ENCODE measurements around the gene MLIP.
"Not testable (repeated sequence)": the region's sequence is repeated elsewhere in the genome, so short reads cannot be mapped to it uniquely, and the experiment has no call there.

MLIP gene

DNA sequence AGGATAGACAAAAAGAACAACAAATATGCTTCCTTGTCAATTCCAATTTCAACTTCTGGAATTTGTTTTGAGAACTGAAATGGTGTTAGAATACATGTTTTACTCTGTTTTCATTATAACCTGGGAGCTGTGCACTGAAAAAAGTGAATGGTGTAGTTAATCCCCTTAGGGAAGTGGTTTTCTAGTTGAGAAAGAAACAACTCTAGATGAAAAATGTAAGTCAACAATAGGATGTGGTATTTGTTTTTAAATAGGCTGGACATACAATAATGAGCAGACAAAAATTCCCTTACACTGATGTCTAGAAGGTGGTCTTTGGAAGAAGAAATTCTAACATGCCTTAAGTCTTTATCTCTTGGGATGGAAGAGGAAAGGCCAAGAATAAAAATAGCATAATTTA lies 137.1 kb downstream of the MLIP start:
- Histone ChIP-seq H3K9ac (ENCODE audit: insufficient read length, low read depth) (no peak overlapping the region), H3K27me3 (ENCODE audit: insufficient read depth, insufficient read length) (no peaks in the 10 kb centered on the region), H3K4me1 (ENCODE audit: insufficient read depth, insufficient read length) (no peaks in the 10 kb centered on the region), H3K9me3 (ENCODE audit: insufficient read depth, low read length) (no peaks in the 10 kb centered on the region), H3K4me3 (ENCODE audit: insufficient read length, low read depth) (no peak overlapping the region), H3K36me3 (ENCODE audit: insufficient read depth, insufficient read length, low read length) (no peaks in the 10 kb centered on the region)
- no peak for TF ChIP-seq SUZ12 (IDR thresholded peaks at IDR 0.05; ENCODE audit: extremely low read depth, insufficient read depth, insufficient read length)
- TF ChIP-seq YY1 (IDR thresholded peaks at IDR 0.05; ENCODE audit: insufficient read depth, insufficient read length) = no peak
- TF ChIP-seq ZNF274 (IDR thresholded peaks at IDR 0.05; ENCODE audit: low read depth, low read length) = no peak
- no peak for DNase-seq (ENCODE audit: low read depth, low spot score)

DNA sequence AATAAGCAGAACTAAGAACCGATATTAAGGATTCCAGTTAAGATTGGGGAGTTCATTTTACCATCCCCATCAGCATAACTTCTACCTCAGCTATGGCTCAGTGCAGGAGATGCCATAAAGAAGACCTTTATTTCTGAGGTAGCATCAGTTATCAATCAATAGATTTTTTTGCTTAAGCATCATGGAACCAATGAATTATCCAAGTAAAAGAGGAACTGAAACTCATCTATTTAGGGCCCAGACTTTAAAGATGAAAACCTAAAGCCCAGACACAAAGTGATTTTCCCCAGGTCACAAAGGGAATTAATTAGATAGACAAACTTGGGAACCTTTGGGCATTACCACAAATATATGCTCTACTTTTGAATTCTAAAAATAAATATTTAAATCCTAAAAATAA lies 137.8 kb downstream of the MLIP start:
- Histone ChIP-seq H3K9me3 (ENCODE audit: insufficient read depth, low read length) (no peaks in the 10 kb centered on the region), H3K36me3 (ENCODE audit: insufficient read depth, insufficient read length, low read length) (no peaks in the 10 kb centered on the region), H3K9ac (ENCODE audit: insufficient read length, low read depth) (no peak overlapping the region), H3K4me3 (ENCODE audit: insufficient read length, low read depth) (no peak overlapping the region), H3K4me1 (ENCODE audit: insufficient read depth, insufficient read length) (no peaks in the 10 kb centered on the region), H3K27me3 (ENCODE audit: insufficient read depth, insufficient read length) (no peaks in the 10 kb centered on the region)
- TF ChIP-seq YY1 (IDR thresholded peaks at IDR 0.05; ENCODE audit: insufficient read depth, insufficient read length) (no peak), SUZ12 (IDR thresholded peaks at IDR 0.05; ENCODE audit: extremely low read depth, insufficient read depth, insufficient read length) (no peak), ZNF274 (IDR thresholded peaks at IDR 0.05; ENCODE audit: low read depth, low read length) (no peak)
- no peak for DNase-seq (ENCODE audit: low read depth, low spot score)

DNA sequence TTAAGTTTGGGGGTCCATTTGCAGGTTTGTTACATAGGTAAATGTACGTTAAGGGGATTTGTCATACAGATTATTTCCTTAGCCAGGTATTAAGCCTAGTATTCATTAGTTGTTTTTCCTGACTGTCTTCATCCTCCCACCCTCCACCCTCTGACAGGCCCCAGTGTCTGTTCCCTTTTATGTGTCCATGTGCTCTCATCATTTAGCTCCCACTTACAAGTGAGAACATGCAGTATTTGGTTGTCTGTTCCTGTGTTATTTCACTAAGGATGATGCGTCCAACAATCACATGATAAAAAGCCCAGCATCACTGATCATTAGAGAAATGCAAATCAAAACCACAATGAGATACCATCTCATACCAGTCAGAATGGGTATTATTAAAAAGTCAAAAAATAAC lies 138.6 kb downstream of the MLIP start:
- H3K4me1 ChIP-seq (ENCODE audit: insufficient read depth, insufficient read length); H3K27me3 ChIP-seq (ENCODE audit: insufficient read depth, insufficient read length); DNase-seq (ENCODE audit: low read depth, low spot score): not testable (repeated sequence)

DNA sequence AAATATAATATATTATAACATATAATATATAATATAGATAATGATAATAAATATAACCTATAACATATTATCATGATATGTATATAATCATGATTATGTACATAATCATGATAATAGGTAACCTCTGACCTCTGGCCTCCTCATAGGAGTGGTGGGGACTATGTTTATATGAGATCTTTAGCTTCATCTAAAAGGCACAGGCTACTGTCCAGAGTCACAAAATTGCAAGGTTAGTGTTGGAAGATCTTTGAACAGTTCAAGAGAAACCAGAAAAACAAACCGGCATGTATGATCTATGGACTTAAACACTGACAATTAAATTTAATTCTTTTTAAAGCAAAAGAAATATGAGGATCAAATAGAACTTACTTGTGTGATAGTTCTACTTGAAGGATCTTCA lies 141.3 kb downstream of the MLIP start:
- Histone ChIP-seq H3K4me3 (ENCODE audit: insufficient read length, low read depth) (no peak overlapping the region), H3K9ac (ENCODE audit: insufficient read length, low read depth) (no peak overlapping the region), H3K4me1 (ENCODE audit: insufficient read depth, insufficient read length) (no peaks in the 10 kb centered on the region), H3K9me3 (ENCODE audit: insufficient read depth, low read length) (no peaks in the 10 kb centered on the region), H3K36me3 (ENCODE audit: insufficient read depth, insufficient read length, low read length) (no peaks in the 10 kb centered on the region), H3K27me3 (ENCODE audit: insufficient read depth, insufficient read length) (no peaks in the 10 kb centered on the region)
- no peak for DNase-seq (ENCODE audit: low read depth, low spot score)
- TF ChIP-seq ZNF274 (IDR thresholded peaks at IDR 0.05; ENCODE audit: low read depth, low read length) (no peak), YY1 (IDR thresholded peaks at IDR 0.05; ENCODE audit: insufficient read depth, insufficient read length) (no peak), SUZ12 (IDR thresholded peaks at IDR 0.05; ENCODE audit: extremely low read depth, insufficient read depth, insufficient read length) (no peak)

More for the DNA sequence above, 138.6 kb downstream of the MLIP start:
- not testable (repeated sequence) for H3K9ac ChIP-seq (ENCODE audit: insufficient read length, low read depth); H3K36me3 ChIP-seq (ENCODE audit: insufficient read depth, insufficient read length, low read length); H3K9me3 ChIP-seq (ENCODE audit: insufficient read depth, low read length); H3K4me3 ChIP-seq (ENCODE audit: insufficient read length, low read depth)

DNA sequence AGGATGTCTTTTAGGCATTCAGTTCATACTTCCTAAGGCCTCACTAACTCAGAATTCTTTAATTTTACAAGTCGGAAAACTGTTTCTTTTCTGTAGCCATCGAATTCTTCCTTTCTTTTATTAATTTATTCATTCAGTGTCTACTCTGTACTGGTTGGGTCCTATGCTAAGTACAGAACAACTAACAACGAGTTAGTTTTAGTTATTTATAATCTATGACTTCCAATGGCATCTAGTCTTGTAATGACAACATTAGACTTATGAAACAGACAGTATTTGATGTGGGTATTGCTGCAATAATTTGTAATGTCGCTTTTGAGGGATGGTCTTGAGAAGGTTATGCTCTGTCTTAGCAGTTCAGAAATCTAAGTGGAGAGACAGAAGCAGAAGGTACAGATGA lies 141.7 kb downstream of the MLIP start:
- Histone ChIP-seq H3K9me3 (ENCODE audit: insufficient read depth, low read length) (no peaks in the 10 kb centered on the region), H3K4me3 (ENCODE audit: insufficient read length, low read depth) (no peak overlapping the region), H3K9ac (ENCODE audit: insufficient read length, low read depth) (no peak overlapping the region), H3K4me1 (ENCODE audit: insufficient read depth, insufficient read length) (no peaks in the 10 kb centered on the region), H3K27me3 (ENCODE audit: insufficient read depth, insufficient read length) (no peaks in the 10 kb centered on the region), H3K36me3 (ENCODE audit: insufficient read depth, insufficient read length, low read length) (no peaks in the 10 kb centered on the region)
- TF ChIP-seq ZNF274 (IDR thresholded peaks at IDR 0.05; ENCODE audit: low read depth, low read length) (no peak), SUZ12 (IDR thresholded peaks at IDR 0.05; ENCODE audit: extremely low read depth, insufficient read depth, insufficient read length) (no peak), YY1 (IDR thresholded peaks at IDR 0.05; ENCODE audit: insufficient read depth, insufficient read length) (no peak)
- no peak for DNase-seq (ENCODE audit: low read depth, low spot score)

DNA sequence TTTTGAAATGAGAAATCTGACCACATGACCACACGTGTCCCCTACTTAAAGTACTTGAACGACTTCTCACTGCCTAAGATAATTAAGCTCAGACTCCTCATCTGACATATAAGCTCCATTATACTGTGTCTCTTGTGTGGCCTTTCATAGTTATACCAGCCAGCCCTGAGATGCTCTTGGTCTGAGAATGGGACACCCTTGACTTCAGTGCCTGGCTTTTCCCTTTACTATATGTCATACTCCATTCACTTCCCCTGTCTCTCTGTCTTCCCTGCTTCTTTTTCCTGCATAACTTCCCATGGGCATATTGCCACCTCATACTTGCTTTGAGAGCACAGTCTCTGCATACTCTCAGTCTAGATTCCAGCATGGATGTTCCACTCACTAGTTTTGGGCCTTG lies 143.6 kb downstream of the MLIP start:
- TF ChIP-seq YY1 (IDR thresholded peaks at IDR 0.05; ENCODE audit: insufficient read depth, insufficient read length) = no peak
- TF ChIP-seq ZNF274 (IDR thresholded peaks at IDR 0.05; ENCODE audit: low read depth, low read length) = no peak
- no peak for TF ChIP-seq SUZ12 (IDR thresholded peaks at IDR 0.05; ENCODE audit: extremely low read depth, insufficient read depth, insufficient read length)

DNA sequence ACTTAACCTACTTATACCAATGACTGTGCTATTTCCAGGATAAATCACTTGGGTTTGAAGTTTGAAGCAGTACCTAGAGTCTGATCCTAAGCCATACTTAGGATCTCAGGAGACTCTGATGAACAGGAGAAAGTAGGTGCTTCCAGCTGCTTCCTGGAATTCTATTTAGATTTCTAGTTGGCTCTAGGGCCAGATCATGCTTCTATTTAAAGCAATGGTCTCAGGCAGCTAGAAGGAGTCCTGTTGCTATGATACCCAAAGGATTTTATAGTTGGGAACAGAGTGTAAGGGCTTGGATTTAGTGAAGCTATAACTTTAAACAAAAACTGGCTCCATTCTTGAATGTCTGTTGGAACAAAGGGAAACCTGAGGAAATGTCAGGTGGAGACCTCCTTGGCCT lies 144.6 kb downstream of the MLIP start:
- Histone ChIP-seq H3K9me3 (ENCODE audit: insufficient read depth, low read length) (no peaks in the 10 kb centered on the region), H3K27me3 (ENCODE audit: insufficient read depth, insufficient read length) (no peaks in the 10 kb centered on the region), H3K4me1 (ENCODE audit: insufficient read depth, insufficient read length) (no peaks in the 10 kb centered on the region), H3K36me3 (ENCODE audit: insufficient read depth, insufficient read length, low read length) (no peaks in the 10 kb centered on the region), H3K9ac (ENCODE audit: insufficient read length, low read depth) (no peak overlapping the region), H3K4me3 (ENCODE audit: insufficient read length, low read depth) (no peak overlapping the region)
- no peak for TF ChIP-seq ZNF274 (IDR thresholded peaks at IDR 0.05; ENCODE audit: low read depth, low read length)
- TF ChIP-seq SUZ12 (IDR thresholded peaks at IDR 0.05; ENCODE audit: extremely low read depth, insufficient read depth, insufficient read length) = no peak
- no peak for TF ChIP-seq YY1 (IDR thresholded peaks at IDR 0.05; ENCODE audit: insufficient read depth, insufficient read length)
- DNase-seq (ENCODE audit: low read depth, low spot score) = no peak

More for the DNA sequence above, 143.6 kb downstream of the MLIP start:
- no peaks in the 10 kb centered on the region for H3K36me3 ChIP-seq (ENCODE audit: insufficient read depth, insufficient read length, low read length)
- H3K4me3 ChIP-seq (ENCODE audit: insufficient read length, low read depth) = no peak overlapping the region
- DNase-seq (ENCODE audit: low read depth, low spot score) = no peak
- no peak overlapping the region for H3K9ac ChIP-seq (ENCODE audit: insufficient read length, low read depth)
- H3K4me1 ChIP-seq (ENCODE audit: insufficient read depth, insufficient read length) = no peaks in the 10 kb centered on the region
- no peaks in the 10 kb centered on the region for H3K9me3 ChIP-seq (ENCODE audit: insufficient read depth, low read length)
- H3K27me3 ChIP-seq (ENCODE audit: insufficient read depth, insufficient read length) = no peaks in the 10 kb centered on the region

DNA sequence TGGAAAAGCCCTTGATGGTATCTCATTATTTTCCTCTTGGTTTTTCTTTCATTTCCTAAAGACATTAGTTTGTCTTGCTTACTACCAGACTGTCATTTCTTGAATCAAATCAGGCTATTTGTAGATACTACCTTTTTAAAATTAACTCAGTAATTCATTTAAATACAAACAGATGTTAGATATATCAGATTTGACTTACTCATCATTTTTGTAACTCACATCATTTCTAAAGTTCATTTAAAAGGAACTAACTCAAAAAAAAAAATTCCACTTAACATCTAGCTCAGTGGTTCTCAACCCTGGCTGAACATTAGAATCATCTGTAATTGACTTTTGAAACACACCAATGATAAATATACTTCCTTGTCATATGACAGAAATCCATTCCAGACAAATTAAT lies 148.8 kb downstream of the MLIP start:
- H3K4me1 ChIP-seq (ENCODE audit: insufficient read depth, insufficient read length) = no peaks in the 10 kb centered on the region
- no peaks in the 10 kb centered on the region for H3K27me3 ChIP-seq (ENCODE audit: insufficient read depth, insufficient read length)
- no peak overlapping the region for H3K9ac ChIP-seq (ENCODE audit: insufficient read length, low read depth)
- H3K9me3 ChIP-seq (ENCODE audit: insufficient read depth, low read length) = no peaks in the 10 kb centered on the region
- H3K4me3 ChIP-seq (ENCODE audit: insufficient read length, low read depth) = no peak overlapping the region
- no peak for DNase-seq (ENCODE audit: low read depth, low spot score)
- H3K36me3 ChIP-seq (ENCODE audit: insufficient read depth, insufficient read length, low read length) = no peaks in the 10 kb centered on the region
- TF ChIP-seq ZNF274 (IDR thresholded peaks at IDR 0.05; ENCODE audit: low read depth, low read length) (no peak), SUZ12 (IDR thresholded peaks at IDR 0.05; ENCODE audit: extremely low read depth, insufficient read depth, insufficient read length) (no peak), YY1 (IDR thresholded peaks at IDR 0.05; ENCODE audit: insufficient read depth, insufficient read length) (no peak)
